ENCODE measurements around the gene RNF152.

Gene RNF152

DNA sequence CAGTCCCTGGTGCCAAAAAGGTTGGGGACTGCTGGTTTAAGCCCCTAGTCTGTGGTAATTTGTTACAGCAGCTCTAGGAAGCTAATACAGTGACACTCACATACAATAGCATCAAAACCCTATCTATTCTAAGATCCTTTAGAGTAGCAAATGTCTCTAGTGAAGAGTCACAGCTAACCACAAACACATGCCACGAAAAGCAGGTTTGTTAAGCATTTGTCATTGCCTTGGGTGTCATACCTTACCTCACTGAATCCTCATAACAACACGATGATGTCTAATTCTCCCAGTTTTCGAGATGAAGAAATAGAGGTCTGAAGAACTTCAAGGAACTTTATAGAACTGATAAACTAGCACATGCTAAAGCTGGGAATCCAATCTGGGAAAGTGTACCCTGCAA, 29.6 kb upstream of the RNF152 start:
- Histone ChIP-seq H3K4me3 (ENCODE audit: low read depth, low read length) (no peak overlapping the region), H3K27ac (ENCODE audit: extremely low read depth, low read depth, low read length) (no peak overlapping the region), H3K36me3 (ENCODE audit: control insufficient read depth in 2 of 2, insufficient read depth in 1 of 2, low read length in 2 of 2) (no peaks in the 10 kb centered on the region), H3K4me1 (ENCODE audit: control insufficient read depth, insufficient read depth, low read length) (no peaks in the 10 kb centered on the region), H3K9me3 (ENCODE audit: control insufficient read depth, insufficient read depth, low read depth, low read length) (no peaks in the 10 kb centered on the region)
- CTCF ChIA-PET, result no interaction called here
- no peak for TF ChIP-seq SALL2 (tag by site-specific recombination; IDR thresholded peaks at IDR 0.05; ENCODE audit: borderline replicate concordance)
- no peak for TF ChIP-seq ZNF530 (tag by site-specific recombination; IDR thresholded peaks at IDR 0.05; ENCODE audit: low read depth)
- no peak for TF ChIP-seq ZNF350 (tag by site-specific recombination; IDR thresholded peaks at IDR 0.05)
- POLR2A ChIA-PET, result no interaction called here

DNA sequence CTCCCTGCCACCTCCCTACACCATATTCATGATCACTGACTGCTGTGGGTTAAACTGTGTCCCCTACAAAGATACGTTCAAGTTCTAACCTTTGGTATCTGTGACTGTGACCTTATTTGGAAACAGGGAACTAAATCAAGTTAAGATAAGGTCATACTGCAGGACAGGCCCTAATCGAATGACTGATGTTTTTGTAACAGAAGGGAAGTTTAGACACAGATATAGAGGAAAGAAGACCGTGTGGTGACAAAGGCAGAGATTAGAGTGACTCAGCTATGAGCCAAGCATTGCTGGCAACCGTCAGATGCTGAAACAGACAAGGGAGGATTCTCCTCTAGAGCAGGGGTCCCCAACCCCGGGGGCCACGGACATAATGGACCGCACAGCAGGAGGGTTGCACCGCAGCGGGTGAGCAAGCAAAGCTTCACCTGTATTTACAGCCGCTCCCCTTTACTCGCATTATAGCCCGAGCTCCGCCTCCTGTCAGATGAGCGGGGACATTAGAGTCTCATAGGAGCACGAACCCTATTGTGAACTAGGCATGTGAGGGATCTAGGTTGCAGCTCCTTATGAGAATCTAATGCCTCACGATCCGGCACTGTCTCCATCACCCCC, 28.9 kb upstream of the RNF152 start:
- ChIA-PET CTCF (no interaction called here), POLR2A (no interaction called here)
- H3K4me1 ChIP-seq (ENCODE audit: control insufficient read depth, insufficient read depth, low read length), result no peaks in the 10 kb centered on the region
- no peak overlapping the region for H3K4me3 ChIP-seq (ENCODE audit: low read depth, low read length)
- H3K27ac ChIP-seq (ENCODE audit: extremely low read depth, low read depth, low read length), result no peak overlapping the region
- TF ChIP-seq, protein P1, sequence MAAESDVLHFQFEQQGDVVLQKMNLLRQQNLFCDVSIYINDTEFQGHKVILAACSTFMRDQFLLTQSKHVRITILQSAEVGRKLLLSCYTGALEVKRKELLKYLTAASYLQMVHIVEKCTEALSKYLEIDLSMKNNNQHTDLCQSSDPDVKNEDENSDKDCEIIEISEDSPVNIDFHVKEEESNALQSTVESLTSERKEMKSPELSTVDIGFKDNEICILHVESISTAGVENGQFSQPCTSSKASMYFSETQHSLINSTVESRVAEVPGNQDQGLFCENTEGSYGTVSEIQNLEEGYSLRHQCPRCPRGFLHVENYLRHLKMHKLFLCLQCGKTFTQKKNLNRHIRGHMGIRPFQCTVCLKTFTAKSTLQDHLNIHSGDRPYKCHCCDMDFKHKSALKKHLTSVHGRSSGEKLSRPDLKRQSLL (tag by site-specific recombination; IDR thresholded peaks at IDR 0.05), result no peak
- no peak for TF ChIP-seq ZBTB1 (tag by site-specific recombination; IDR thresholded peaks at IDR 0.05)
- no peak for TF ChIP-seq ZFHX2 (tag by site-specific recombination; conservative IDR thresholded peaks at IDR 0.05)
- TF ChIP-seq, protein P2, sequence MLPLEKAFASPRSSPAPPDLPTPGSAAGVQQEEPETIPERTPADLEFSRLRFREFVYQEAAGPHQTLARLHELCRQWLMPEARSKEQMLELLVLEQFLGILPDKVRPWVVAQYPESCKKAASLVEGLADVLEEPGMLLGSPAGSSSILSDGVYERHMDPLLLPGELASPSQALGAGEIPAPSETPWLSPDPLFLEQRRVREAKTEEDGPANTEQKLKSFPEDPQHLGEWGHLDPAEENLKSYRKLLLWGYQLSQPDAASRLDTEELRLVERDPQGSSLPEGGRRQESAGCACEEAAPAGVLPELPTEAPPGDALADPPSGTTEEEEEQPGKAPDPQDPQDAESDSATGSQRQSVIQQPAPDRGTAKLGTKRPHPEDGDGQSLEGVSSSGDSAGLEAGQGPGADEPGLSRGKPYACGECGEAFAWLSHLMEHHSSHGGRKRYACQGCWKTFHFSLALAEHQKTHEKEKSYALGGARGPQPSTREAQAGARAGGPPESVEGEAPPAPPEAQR (tag by site-specific recombination; IDR thresholded peaks at IDR 0.05), result no peak
- H3K36me3 ChIP-seq (ENCODE audit: control insufficient read depth in 2 of 2, insufficient read depth in 1 of 2, low read length in 2 of 2), result no peaks in the 10 kb centered on the region
- no peaks in the 10 kb centered on the region for H3K9me3 ChIP-seq (ENCODE audit: control insufficient read depth, insufficient read depth, low read depth, low read length)

DNA sequence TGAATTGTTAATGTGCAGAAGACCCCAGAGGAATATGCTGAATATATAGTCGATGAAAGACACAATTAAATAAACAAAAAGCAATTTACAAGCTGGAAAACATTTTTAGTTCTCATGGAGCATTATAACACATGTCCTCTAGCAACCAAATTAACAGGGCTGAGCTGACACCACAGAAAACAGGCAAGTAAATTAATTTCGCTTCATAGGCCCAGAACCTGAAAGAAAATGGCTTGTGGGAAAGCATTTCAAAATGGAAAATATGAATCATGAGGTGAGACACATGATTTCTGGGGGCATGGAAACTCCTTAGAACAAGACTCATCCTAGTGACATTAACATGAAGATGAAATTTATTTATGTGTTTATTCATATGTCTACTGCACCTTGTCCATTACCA, 25.0 kb upstream of the RNF152 start:
- H3K9me3 ChIP-seq (ENCODE audit: control insufficient read depth, insufficient read depth, low read depth, low read length), result no peaks in the 10 kb centered on the region
- CTCF ChIA-PET, result interaction anchor here (1.5 kb wide), 1 partner anchor 23 kb away, joined by 4 read pairs; no protein-coding TSS in a partner anchor
- H3K36me3 ChIP-seq (ENCODE audit: control insufficient read depth in 2 of 2, insufficient read depth in 1 of 2, low read length in 2 of 2), result no peaks in the 10 kb centered on the region
- no peak overlapping the region for H3K27ac ChIP-seq (ENCODE audit: extremely low read depth, low read depth, low read length)
- H3K4me1 ChIP-seq (ENCODE audit: control insufficient read depth, insufficient read depth, low read length), result no peaks in the 10 kb centered on the region
- POLR2A ChIA-PET, result no interaction called here
- TF ChIP-seq ZNF792 (tag by site-specific recombination; IDR thresholded peaks at IDR 0.05) (no peak), ZFHX2 (tag by site-specific recombination; conservative IDR thresholded peaks at IDR 0.05) (no peak), ZNF596 (tag by site-specific recombination; IDR thresholded peaks at IDR 0.05) (no peak), ZNF23 (tag by site-specific recombination; IDR thresholded peaks at IDR 0.05; ENCODE audit: borderline replicate concordance) (no peak), SALL2 (tag by site-specific recombination; IDR thresholded peaks at IDR 0.05; ENCODE audit: borderline replicate concordance) (no peak), ZNF558 (tag by site-specific recombination; IDR thresholded peaks at IDR 0.05) (no peak), ZNF624 (tag by site-specific recombination; IDR thresholded peaks at IDR 0.05) (no peak)
- H3K4me3 ChIP-seq (ENCODE audit: low read depth, low read length), result no peak overlapping the region

DNA sequence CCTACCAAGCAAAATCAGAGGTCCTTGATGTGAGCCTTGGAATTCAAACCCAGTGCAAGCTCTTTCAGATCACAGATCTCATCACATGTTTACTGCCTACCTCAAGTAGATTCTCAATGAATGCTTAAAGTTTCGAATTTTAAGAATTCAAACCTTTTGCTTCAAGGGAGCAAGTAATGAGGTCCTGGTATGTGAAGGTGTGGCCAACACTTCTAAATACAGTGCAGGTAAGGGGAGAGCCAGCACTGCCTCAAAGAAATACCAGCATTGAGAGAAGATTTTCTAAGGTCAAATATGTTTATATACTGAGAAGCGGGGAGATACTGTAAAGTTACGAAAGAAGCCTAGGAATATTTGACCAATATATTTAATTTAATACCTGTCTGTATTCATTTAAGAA, 19.7 kb upstream of the RNF152 start:
- no peak overlapping the region for H3K27ac ChIP-seq (ENCODE audit: extremely low read depth, low read depth, low read length)
- CTCF ChIA-PET, result interaction anchor here (3.1 kb wide), 1 partner anchor 12 kb away, joined by 10 read pairs; no protein-coding TSS in a partner anchor
- POLR2A ChIA-PET, result no interaction called here
- no peak overlapping the region for H3K4me3 ChIP-seq (ENCODE audit: low read depth, low read length)
- no peaks in the 10 kb centered on the region for H3K4me1 ChIP-seq (ENCODE audit: control insufficient read depth, insufficient read depth, low read length)
- no peaks in the 10 kb centered on the region for H3K9me3 ChIP-seq (ENCODE audit: control insufficient read depth, insufficient read depth, low read depth, low read length)
- H3K36me3 ChIP-seq (ENCODE audit: control insufficient read depth in 2 of 2, insufficient read depth in 1 of 2, low read length in 2 of 2), result no peaks in the 10 kb centered on the region
- TF ChIP-seq ZNF202 (tag by site-specific recombination; IDR thresholded peaks at IDR 0.05; ENCODE audit: borderline replicate concordance), result no peak
- no peak for TF ChIP-seq MYNN (tag by site-specific recombination; IDR thresholded peaks at IDR 0.05; ENCODE audit: borderline replicate concordance)
- TF ChIP-seq ZNF302 (tag by site-specific recombination; IDR thresholded peaks at IDR 0.05; ENCODE audit: low read depth), result no peak
- TF ChIP-seq GLIS2 (tag by site-specific recombination; IDR thresholded peaks at IDR 0.05), result no peak
- no peak for TF ChIP-seq BCL11A (tag by site-specific recombination; IDR thresholded peaks at IDR 0.05; ENCODE audit: low read depth)

Data from HEK293 (cell line).